ENCODE results near the gene PLA2G6. TPM values are rescaled to one million over a fixed set of nuclear protein-coding genes. Genes with fewer than 3 reads are reported as not detected.
"Not testable (repeated sequence)": the region's sequence is repeated elsewhere in the genome, so short reads cannot be mapped to it uniquely, and the experiment has no call there.

The PLA2G6 gene
- total RNA-seq, 2 donors from 2014 or later: 41.5 to 68.0 TPM

DNA sequence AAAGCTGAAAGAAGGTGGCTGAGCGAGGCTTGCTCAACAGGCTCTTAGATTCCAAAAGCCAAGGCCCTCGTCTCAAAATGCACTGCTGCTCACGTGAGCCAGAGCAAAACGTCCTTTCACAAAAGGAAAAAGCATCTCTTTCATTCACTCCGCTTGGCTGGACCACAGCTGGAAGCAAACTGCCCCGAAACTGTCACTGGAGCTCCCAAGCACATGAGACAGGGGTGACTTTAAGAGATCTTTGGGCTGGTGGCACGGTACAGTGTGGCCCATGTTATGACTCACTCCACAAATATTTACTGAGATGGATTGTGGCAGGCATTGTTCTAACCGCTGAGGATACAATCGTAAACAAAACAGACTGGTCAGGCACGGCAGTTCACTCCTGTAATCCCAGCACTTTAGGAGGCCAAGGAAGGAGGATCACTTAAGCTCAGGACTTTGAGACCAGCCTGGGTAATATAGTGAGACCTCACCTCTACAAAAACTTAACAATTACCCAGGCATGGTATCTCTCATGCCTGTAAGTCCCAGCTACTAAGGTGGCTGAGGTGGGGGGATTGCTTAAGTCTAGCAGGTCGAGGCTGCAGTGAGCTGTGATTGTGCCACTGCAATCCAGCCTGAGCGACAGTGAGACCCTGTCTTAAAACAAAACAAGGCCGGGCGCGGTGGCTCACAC is 3.6 kb downstream of the PLA2G6 start:
- Histone ChIP-seq H3K4me3 (no peak overlapping the region), H3K4me1 (peaks cover 36% of the 10 kb centered on the region), H3K9me3 (no peaks in the 10 kb centered on the region), H3K27ac (peak overlapping the region; percentile 64 to 69 (median 67)), H3K27me3 (no peaks in the 10 kb centered on the region), H3K36me3 (replicated peaks in 1 of 2; ENCODE audit: insufficient read depth in 1 of 2, low read depth in 2 of 2) (no peaks in the 10 kb centered on the region)
- DNase-seq (peak in 3 of 4 donors; percentile 37 to 58 (median 49)), ATAC-seq (peak; percentile 15)
- no peak for TF ChIP-seq POLR2A (IDR thresholded peaks at IDR 0.05)
- TF ChIP-seq, protein P1, sequence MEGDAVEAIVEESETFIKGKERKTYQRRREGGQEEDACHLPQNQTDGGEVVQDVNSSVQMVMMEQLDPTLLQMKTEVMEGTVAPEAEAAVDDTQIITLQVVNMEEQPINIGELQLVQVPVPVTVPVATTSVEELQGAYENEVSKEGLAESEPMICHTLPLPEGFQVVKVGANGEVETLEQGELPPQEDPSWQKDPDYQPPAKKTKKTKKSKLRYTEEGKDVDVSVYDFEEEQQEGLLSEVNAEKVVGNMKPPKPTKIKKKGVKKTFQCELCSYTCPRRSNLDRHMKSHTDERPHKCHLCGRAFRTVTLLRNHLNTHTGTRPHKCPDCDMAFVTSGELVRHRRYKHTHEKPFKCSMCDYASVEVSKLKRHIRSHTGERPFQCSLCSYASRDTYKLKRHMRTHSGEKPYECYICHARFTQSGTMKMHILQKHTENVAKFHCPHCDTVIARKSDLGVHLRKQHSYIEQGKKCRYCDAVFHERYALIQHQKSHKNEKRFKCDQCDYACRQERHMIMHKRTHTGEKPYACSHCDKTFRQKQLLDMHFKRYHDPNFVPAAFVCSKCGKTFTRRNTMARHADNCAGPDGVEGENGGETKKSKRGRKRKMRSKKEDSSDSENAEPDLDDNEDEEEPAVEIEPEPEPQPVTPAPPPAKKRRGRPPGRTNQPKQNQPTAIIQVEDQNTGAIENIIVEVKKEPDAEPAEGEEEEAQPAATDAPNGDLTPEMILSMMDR (IDR thresholded peaks at IDR 0.05): no peak
- WGBS, 2 donors: 49 to 52% methylated on average over 8 to 15 of the region's 15 CpGs
- intact Hi-C loops (cut with DNase I): no loop called here

DNA sequence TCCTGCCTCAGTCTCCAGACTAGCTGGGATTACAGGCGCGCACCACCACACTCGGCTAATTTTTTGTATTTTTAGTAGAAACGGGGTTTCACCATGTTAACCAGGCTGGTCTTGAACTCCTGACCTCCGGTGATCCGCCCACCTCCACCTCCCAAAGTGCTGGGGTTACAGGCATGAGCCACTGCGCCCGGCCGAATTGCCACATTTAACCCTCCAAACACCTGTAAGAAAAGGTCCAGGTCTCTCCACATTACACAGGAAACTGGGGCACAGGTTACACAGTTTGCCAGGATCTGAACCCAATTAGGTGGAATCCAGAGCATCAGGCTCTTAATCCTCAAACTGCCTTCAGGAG is 4.1 kb downstream of the PLA2G6 start:
- intact Hi-C loops (cut with DNase I); H3K27me3 ChIP-seq; H3K4me3 ChIP-seq; DNase-seq; H3K36me3 ChIP-seq (replicated peaks in 1 of 2; ENCODE audit: insufficient read depth in 1 of 2, low read depth in 2 of 2); H3K9me3 ChIP-seq; ATAC-seq: not testable (repeated sequence)
- WGBS, 2 donors: 74 to 80% methylated on average over 9 of the region's 9 CpGs
- Histone ChIP-seq H3K4me1 (peaks cover 41% of the 10 kb centered on the region), H3K27ac (peak overlapping the region; percentile 64 to 69 (median 67))

DNA sequence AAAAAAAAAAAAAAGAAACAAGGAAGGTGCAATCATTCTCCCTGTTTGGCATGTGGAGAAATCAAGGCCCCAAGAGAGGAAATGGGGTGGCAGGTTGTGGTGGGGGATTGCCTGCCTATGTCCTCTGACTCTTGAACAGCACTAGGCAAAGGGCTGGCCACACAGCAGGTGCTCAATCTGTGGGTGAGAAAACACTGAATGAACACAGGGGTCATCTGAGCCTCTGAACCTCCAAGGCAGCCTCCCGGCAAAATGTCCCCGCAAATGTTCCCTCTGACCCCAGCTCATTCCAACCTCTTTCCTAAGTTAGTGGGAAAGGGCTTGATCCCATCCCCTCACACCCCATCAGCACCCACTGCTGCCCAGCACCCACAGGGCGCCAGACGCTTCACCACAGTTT is 4.6 kb downstream of the PLA2G6 start:
- Histone ChIP-seq H3K4me3 (no peak overlapping the region), H3K4me1 (peaks cover 42% of the 10 kb centered on the region), H3K9me3 (no peaks in the 10 kb centered on the region), H3K27me3 (no peaks in the 10 kb centered on the region), H3K36me3 (replicated peaks in 1 of 2; ENCODE audit: insufficient read depth in 1 of 2, low read depth in 2 of 2) (no peaks in the 10 kb centered on the region), H3K27ac (peak overlapping the region in 2 of 4 donors; percentile 65 to 69)
- DNase-seq (no peak), ATAC-seq (no peak)
- intact Hi-C loops (cut with DNase I): no loop called here
- 94 to 98% methylated on average over 4 of the region's 4 CpGs for WGBS, 2 donors
- TF ChIP-seq, protein P1 (IDR thresholded peaks at IDR 0.05): no peak
- TF ChIP-seq POLR2A (IDR thresholded peaks at IDR 0.05): no peak

DNA sequence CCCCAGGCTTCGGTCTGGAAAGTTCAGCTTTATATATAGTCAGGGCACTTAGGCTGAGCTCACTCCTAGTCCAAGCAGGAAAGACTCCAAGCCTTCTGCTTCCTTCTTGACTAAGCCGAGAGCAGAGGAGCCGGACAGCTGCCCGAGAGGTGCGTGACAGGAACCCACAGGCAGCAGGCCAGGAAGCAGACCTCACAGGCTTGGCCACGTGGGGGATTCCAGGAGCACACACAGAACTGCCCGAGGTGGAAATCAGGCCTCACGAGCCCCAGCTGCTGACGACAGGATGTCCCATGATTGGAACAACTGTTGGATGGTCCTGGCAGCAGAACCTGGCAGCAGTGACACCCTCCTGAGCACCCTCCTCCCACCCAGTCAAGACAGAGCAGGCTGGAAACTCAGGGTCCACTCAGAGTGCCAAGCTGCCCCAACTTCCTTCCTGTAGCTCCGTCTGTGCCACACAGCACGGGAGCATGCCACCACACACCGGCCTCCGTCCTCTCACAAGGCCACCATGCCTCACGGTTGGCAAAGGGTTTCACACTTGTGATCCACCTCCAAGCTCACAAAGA is 5.4 kb downstream of the PLA2G6 start:
- peak in 3 of 4 donors; percentile 51 to 71 (median 54) for DNase-seq
- H3K9me3 ChIP-seq: no peaks in the 10 kb centered on the region
- H3K27me3 ChIP-seq: no peaks in the 10 kb centered on the region
- peak; percentile 18 for ATAC-seq
- intact Hi-C loops (cut with DNase I): no loop called here
- no peak overlapping the region for H3K4me3 ChIP-seq
- peak overlapping the region in 2 of 4 donors; percentile 36 to 65 for H3K27ac ChIP-seq
- peaks cover 41% of the 10 kb centered on the region for H3K4me1 ChIP-seq
- TF ChIP-seq POLR2A (IDR thresholded peaks at IDR 0.05): peak in 1 of 3 donors; percentile 17
- TF ChIP-seq, protein P1 (IDR thresholded peaks at IDR 0.05): no peak
- no peaks in the 10 kb centered on the region for H3K36me3 ChIP-seq (replicated peaks in 1 of 2; ENCODE audit: insufficient read depth in 1 of 2, low read depth in 2 of 2)
- 70 to 95% methylated on average over 4 to 12 of the region's 14 CpGs for WGBS, 2 donors

DNA sequence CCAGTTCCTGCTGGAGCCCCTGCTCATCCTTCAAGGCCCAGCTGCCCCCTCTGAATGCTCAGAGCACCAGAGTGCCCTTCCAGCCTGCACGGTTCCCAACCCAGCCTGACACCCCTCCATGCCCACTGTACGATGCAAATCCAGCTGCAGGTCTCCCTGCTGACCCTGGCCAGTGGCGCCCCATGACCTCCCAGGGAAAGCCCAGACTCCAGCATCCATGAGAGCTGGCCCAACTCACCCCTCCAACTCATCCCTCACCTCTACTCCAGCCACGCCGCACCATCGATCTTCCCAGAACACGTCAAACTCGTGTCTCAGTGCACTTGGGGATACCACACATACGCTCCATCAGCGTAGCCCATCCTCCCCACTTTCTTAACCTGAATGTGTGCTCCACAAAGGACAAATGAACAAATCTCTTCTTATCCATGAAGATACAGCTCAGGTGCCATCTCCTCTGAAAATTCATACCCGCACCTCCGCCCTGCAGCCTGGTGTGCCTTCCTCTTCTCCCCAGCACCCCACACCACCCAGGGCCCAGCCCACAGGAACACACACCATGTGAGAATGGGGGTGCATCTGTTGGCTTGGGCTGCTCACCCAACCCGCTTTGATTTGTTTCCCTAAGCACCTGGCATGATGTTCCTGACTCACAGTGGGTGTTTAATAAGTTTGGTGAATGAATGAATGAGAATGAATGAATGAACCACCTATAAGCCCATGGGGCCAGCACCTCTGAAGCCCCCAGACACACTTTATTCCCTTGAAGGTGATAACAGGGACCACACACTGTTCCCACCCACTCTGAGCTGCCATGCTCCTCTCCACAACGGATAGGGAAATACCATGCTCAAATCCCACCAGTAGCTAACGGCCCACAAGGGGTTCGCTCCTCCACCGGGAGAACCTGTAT is 6.2 kb downstream of the PLA2G6 start:
- intact Hi-C loops (cut with DNase I): no loop called here
- Histone ChIP-seq H3K36me3 (replicated peaks in 1 of 2; ENCODE audit: insufficient read depth in 1 of 2, low read depth in 2 of 2) (no peaks in the 10 kb centered on the region), H3K27ac (peak overlapping the region in 2 of 4 donors; percentile 36 to 65), H3K9me3 (no peaks in the 10 kb centered on the region), H3K4me3 (no peak overlapping the region), H3K4me1 (peaks cover 33% of the 10 kb centered on the region), H3K27me3 (no peaks in the 10 kb centered on the region)
- DNase-seq (no peak), ATAC-seq (no peak)
- WGBS, 2 donors: 86 to 96% methylated on average over 13 to 17 of the region's 17 CpGs
- TF ChIP-seq, protein P1 (IDR thresholded peaks at IDR 0.05): no peak
- TF ChIP-seq POLR2A (IDR thresholded peaks at IDR 0.05): no peak
